A172 (cell line): ENCODE measurements around the gene MARK1. TPM values are rescaled to one million over a fixed set of nuclear protein-coding genes. Genes with fewer than 3 reads are reported as not detected.
A peak's percentile ranks its signal among the peaks of the same experiment; 100 is the strongest.

ENCODE experiments used
- DNase-seq: peaks from one replicate; pipeline ENCODE4 v3.0.0-alpha.2; 2015; ENCODE audit warnings: low spot score
- total RNA-seq: library from RNA; depleted of rRNA; stranded (reverse); fragments of >200 nt; shearing (Covaris generic); gene quantifications from 2 replicates; pipeline ENCODE4 v1.2.3, GENCODE V29; 2014; rRNA removed

Gene MARK1
- 0.34 and 1.2 TPM in 2 replicates for total RNA-seq

- DNase-seq = peak; percentile 30
Observed at GRCh38 chr1:220527908-220528678, at the start of gene MARK1. MARK1 (plus strand) TSS chr1:220528136; CDS start chr1:220528823, 687 bp downstream.

GRCh38 chr1:220483700-220484099, 44.2 kb upstream of the MARK1 start:
- DNase-seq = no peak

- no peak for DNase-seq
Observed at GRCh38 chr1:220484135-220484534, 43.8 kb upstream of the MARK1 start.

GRCh38 chr1:220485131-220485530, 42.8 kb upstream of the MARK1 start:
- DNase-seq = no peak

GRCh38 chr1:220485791-220486190, 42.1 kb upstream of the MARK1 start:
- no peak for DNase-seq

GRCh38 chr1:220487297-220487820, 40.6 kb upstream of the MARK1 start:
- DNase-seq = peak; percentile 70

- no peak for DNase-seq
Observed at GRCh38 chr1:220491891-220492290, 36.0 kb upstream of the MARK1 start.

GRCh38 chr1:220497220-220497947, 30.6 kb upstream of the MARK1 start:
- DNase-seq = no peak

GRCh38 chr1:220498188-220498587, 29.7 kb upstream of the MARK1 start:
- peak; percentile 40 for DNase-seq

GRCh38 chr1:220500372-220500771, 27.6 kb upstream of the MARK1 start:
- no peak for DNase-seq

GRCh38 chr1:220504329-220504728, 23.6 kb upstream of the MARK1 start:
- DNase-seq = no peak

GRCh38 chr1:220507085-220507484, 20.9 kb upstream of the MARK1 start:
- DNase-seq = no peak

- no peak for DNase-seq
Observed at GRCh38 chr1:220511179-220511578, 16.8 kb upstream of the MARK1 start.

- DNase-seq = no peak
Observed at GRCh38 chr1:220511785-220512184, 16.2 kb upstream of the MARK1 start.

GRCh38 chr1:220513834-220514233, 14.1 kb upstream of the MARK1 start:
- no peak for DNase-seq

GRCh38 chr1:220514256-220514655, 13.7 kb upstream of the MARK1 start:
- DNase-seq = no peak

- DNase-seq = no peak
Observed at GRCh38 chr1:220516014-220516721, 11.8 kb upstream of the MARK1 start.

GRCh38 chr1:220516722-220517042, 11.3 kb upstream of the MARK1 start:
- no peak for DNase-seq

- no peak for DNase-seq
Observed at GRCh38 chr1:220521778-220522177, 6.2 kb upstream of the MARK1 start.

GRCh38 chr1:220526294-220526693, 1.6 kb upstream of the MARK1 start:
- no peak for DNase-seq

GRCh38 chr1:220527279-220527907, 543 bp upstream of the MARK1 start:
- no peak for DNase-seq
